IMR-90 (cell line): Measurements from ENCODE around the gene AADACL3.

Experiments used
- BHLHE40 ChIP-seq: fragments of 150-350 bp; IDR thresholded peaks from 2 replicates; pipeline ENCODE4 v1.6.1; 2016; ENCODE audit warnings: mild to moderate bottlenecking, low read depth, low read length
- CHD1 ChIP-seq: IDR thresholded peaks from 2 replicates; pipeline ENCODE4 v1.6.1; 2012; ENCODE audit warnings: low read depth, low read length, improper control_type of control experiment
- ELK1 ChIP-seq: fragments of 150-350 bp; IDR thresholded peaks from 2 replicates; pipeline ENCODE4 v1.6.1; 2016; ENCODE audit warnings: low read depth, mild to moderate bottlenecking, low read length, moderate library complexity, borderline replicate concordance
- FOS ChIP-seq: fragments of 150-350 bp; IDR thresholded peaks from 2 replicates; pipeline ENCODE4 v1.6.1; 2016; ENCODE audit warnings: low read depth, low read length
- MAFK ChIP-seq: IDR thresholded peaks from 2 replicates; pipeline ENCODE4 v1.6.1; 2012; ENCODE audit warnings: low read depth, low read length, improper control_type of control experiment
- NFE2L2 ChIP-seq: fragments of 150-350 bp; IDR thresholded peaks from 2 replicates; pipeline ENCODE4 v1.6.1; 2016; ENCODE audit warnings: low read depth, mild to moderate bottlenecking, low read length
- POLR2A ChIP-seq: IDR thresholded peaks from 2 replicates; pipeline ENCODE4 v1.6.1; 2012; ENCODE audit warnings: mild to moderate bottlenecking, low read depth, low read length
- RAD21 ChIP-seq: IDR thresholded peaks from 2 replicates; pipeline ENCODE4 v1.6.1; 2012; ENCODE audit warnings: low read length, improper control_type of control experiment
- RCOR1 ChIP-seq: IDR thresholded peaks from 2 replicates; pipeline ENCODE4 v1.6.1; 2012; ENCODE audit warnings: mild to moderate bottlenecking, low read length, improper control_type of control experiment; ENCODE audit not compliant: insufficient replicate concordance
- RFX5 ChIP-seq: IDR thresholded peaks from 2 replicates; pipeline ENCODE4 v1.8.0; 2012; ENCODE audit warnings: low read depth, mild to moderate bottlenecking, low read length, moderate library complexity
- USF2 ChIP-seq: fragments of 150-350 bp; IDR thresholded peaks from 2 replicates; pipeline ENCODE4 v1.6.1; 2017; ENCODE audit warnings: mild to moderate bottlenecking, antibody characterized with exemption, low read length, low read depth
- TF ChIP-seq, protein P1 (sequence below): conservative IDR thresholded peaks from 2 replicates; pipeline ENCODE4 v1.5.1; 2012; ENCODE audit warnings: mild to moderate bottlenecking, low read depth, low read length, improper control_type of control experiment

DNA sequence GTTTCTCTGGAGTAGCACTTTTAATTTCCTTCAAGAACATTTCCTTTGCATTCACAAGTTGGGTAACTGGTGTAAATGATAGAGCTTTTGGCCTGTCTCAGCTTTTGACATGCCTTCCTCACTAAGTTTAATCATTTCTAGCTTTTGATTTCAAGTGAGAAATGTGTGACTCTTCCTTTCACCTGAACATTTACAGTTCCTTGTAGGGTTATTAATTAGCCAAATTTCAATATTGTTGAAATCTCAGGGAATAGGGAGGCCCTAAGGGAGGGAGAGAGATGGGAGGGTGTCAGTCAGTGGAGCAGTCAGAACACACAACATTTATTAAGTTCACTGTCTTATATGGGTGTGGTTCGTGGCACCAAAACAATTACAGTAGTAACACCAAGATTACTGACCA, 14.2 kb downstream of the AADACL3 start:
- TF ChIP-seq RAD21 = no peak
- no peak for TF ChIP-seq POLR2A
- TF ChIP-seq, protein P1, sequence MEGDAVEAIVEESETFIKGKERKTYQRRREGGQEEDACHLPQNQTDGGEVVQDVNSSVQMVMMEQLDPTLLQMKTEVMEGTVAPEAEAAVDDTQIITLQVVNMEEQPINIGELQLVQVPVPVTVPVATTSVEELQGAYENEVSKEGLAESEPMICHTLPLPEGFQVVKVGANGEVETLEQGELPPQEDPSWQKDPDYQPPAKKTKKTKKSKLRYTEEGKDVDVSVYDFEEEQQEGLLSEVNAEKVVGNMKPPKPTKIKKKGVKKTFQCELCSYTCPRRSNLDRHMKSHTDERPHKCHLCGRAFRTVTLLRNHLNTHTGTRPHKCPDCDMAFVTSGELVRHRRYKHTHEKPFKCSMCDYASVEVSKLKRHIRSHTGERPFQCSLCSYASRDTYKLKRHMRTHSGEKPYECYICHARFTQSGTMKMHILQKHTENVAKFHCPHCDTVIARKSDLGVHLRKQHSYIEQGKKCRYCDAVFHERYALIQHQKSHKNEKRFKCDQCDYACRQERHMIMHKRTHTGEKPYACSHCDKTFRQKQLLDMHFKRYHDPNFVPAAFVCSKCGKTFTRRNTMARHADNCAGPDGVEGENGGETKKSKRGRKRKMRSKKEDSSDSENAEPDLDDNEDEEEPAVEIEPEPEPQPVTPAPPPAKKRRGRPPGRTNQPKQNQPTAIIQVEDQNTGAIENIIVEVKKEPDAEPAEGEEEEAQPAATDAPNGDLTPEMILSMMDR = no peak
- no peak for TF ChIP-seq MAFK
- no peak for TF ChIP-seq RCOR1
- TF ChIP-seq ELK1 = no peak
- TF ChIP-seq BHLHE40 = no peak
- no peak for TF ChIP-seq NFE2L2
- no peak for TF ChIP-seq FOS
- TF ChIP-seq USF2 = no peak
- no peak for TF ChIP-seq RFX5
- TF ChIP-seq CHD1 = no peak
